ENCODE measurements around the gene SMIM12. TPM values are rescaled to one million over a fixed set of nuclear protein-coding genes. Genes with fewer than 3 reads are reported as not detected.

The SMIM12 gene
- total RNA-seq, 1 donor from 2014 or later = 9.5 TPM

DNA sequence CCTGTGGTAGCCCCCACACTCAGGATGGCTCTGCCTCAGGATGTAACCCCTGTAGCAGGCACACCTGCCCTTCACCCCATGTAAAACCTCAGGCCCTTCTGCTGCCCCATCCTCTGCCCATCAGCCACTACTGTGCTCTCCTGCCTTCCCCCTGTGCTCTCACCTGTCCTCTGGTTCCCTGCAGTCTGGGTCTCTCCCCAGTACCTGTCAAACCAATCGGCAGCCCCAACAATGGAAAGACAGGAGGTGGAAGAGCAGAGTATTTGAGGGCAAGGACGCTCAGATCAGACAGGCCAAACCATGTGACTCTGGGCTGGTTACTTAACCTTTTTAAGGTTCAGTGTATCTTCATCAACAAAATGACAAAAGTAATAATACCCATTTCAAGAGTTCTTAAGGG lies 30.9 kb downstream of the SMIM12 start:
- peaks cover 12% of the 10 kb centered on the region for H3K4me1 Mint-ChIP-seq
- peaks cover 3% of the 10 kb centered on the region for H3K36me3 Mint-ChIP-seq
- H3K27ac Mint-ChIP-seq = no peak overlapping the region
- Histone ChIP-seq H3K4me2 (no peak overlapping the region), H4K20me1 (ENCODE audit: low read depth) (no peaks in the 10 kb centered on the region), H3F3A (ENCODE audit: low read depth) (no peaks in the 10 kb centered on the region), H2AFZ (replicated peaks) (no peak overlapping the region), H3K9ac (no peak overlapping the region), H3K27ac (no peak overlapping the region), H3K27me3 (no peaks in the 10 kb centered on the region), H3K79me2 (ENCODE audit: low read depth) (no peaks in the 10 kb centered on the region), H3K4me3 (no peak overlapping the region), H3K9me3 (ENCODE audit: low read depth) (no peaks in the 10 kb centered on the region), H3K4me1 (no peaks in the 10 kb centered on the region), H3K36me3 (no peaks in the 10 kb centered on the region)
- no peak for DNase-seq (ENCODE audit: low spot score)
- no peaks in the 10 kb centered on the region for H3K27me3 Mint-ChIP-seq (ENCODE audit: insufficient read depth, low read depth)
- peaks cover 2% of the 10 kb centered on the region for H3K9me3 Mint-ChIP-seq
- H3K4me3 Mint-ChIP-seq = no peak overlapping the region
- TF ChIP-seq, protein P1, sequence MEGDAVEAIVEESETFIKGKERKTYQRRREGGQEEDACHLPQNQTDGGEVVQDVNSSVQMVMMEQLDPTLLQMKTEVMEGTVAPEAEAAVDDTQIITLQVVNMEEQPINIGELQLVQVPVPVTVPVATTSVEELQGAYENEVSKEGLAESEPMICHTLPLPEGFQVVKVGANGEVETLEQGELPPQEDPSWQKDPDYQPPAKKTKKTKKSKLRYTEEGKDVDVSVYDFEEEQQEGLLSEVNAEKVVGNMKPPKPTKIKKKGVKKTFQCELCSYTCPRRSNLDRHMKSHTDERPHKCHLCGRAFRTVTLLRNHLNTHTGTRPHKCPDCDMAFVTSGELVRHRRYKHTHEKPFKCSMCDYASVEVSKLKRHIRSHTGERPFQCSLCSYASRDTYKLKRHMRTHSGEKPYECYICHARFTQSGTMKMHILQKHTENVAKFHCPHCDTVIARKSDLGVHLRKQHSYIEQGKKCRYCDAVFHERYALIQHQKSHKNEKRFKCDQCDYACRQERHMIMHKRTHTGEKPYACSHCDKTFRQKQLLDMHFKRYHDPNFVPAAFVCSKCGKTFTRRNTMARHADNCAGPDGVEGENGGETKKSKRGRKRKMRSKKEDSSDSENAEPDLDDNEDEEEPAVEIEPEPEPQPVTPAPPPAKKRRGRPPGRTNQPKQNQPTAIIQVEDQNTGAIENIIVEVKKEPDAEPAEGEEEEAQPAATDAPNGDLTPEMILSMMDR (IDR thresholded peaks at IDR 0.05) = no peak
- TF ChIP-seq EZH2phosphoT487 (IDR thresholded peaks at IDR 0.05) (no peak), EZH2 (IDR thresholded peaks at IDR 0.05) (no peak)

DNA sequence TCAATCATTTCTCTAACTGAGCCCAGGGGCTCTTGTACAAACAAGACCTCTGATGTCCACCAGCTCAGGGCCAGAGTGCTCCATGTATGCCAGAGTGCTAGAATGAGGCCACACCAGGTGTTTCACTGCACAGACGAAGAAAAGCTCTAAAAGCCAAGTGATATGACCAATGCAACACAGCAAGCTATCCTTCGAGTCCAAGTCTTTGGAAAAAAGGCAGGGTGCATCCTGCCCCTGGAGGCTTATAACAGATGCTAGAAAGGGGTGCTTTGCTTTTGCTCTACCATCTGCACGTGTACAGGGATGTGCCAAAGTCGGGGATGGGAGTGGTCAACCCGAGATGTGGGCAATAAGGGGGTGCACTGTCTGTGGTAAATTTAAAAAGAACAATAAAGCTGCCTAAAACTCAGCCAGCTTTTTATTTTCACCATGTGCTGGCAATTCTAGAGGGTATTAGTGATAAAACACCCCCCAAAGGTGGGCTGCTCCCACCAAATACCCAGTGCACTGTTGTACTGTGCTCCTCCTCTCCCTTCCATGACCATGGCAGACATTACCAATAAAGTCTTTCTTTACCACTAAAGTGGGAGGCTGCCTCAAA lies 32.1 kb downstream of the SMIM12 start:
- H3K36me3 Mint-ChIP-seq = peaks cover 3% of the 10 kb centered on the region
- H3F3A ChIP-seq (ENCODE audit: low read depth) = no peaks in the 10 kb centered on the region
- no peaks in the 10 kb centered on the region for H3K4me1 ChIP-seq
- no peak overlapping the region for H3K27ac ChIP-seq
- H3K27ac Mint-ChIP-seq = no peak overlapping the region
- TF ChIP-seq, protein P1 (IDR thresholded peaks at IDR 0.05) = no peak
- no peak for TF ChIP-seq EZH2 (IDR thresholded peaks at IDR 0.05)
- H3K36me3 ChIP-seq = no peaks in the 10 kb centered on the region
- no peaks in the 10 kb centered on the region for H3K9me3 ChIP-seq (ENCODE audit: low read depth)
- H4K20me1 ChIP-seq (ENCODE audit: low read depth) = no peaks in the 10 kb centered on the region
- H3K4me1 Mint-ChIP-seq = peaks cover 12% of the 10 kb centered on the region
- H3K79me2 ChIP-seq (ENCODE audit: low read depth) = no peaks in the 10 kb centered on the region
- H3K9ac ChIP-seq = no peak overlapping the region
- no peak overlapping the region for H3K4me3 ChIP-seq
- DNase-seq (ENCODE audit: low spot score) = no peak
- H3K9me3 Mint-ChIP-seq = peaks cover 2% of the 10 kb centered on the region
- no peak overlapping the region for H2AFZ ChIP-seq (replicated peaks)
- no peak overlapping the region for H3K4me3 Mint-ChIP-seq
- no peak overlapping the region for H3K4me2 ChIP-seq
- H3K27me3 ChIP-seq = no peaks in the 10 kb centered on the region
- H3K27me3 Mint-ChIP-seq (ENCODE audit: insufficient read depth, low read depth) = no peaks in the 10 kb centered on the region

DNA sequence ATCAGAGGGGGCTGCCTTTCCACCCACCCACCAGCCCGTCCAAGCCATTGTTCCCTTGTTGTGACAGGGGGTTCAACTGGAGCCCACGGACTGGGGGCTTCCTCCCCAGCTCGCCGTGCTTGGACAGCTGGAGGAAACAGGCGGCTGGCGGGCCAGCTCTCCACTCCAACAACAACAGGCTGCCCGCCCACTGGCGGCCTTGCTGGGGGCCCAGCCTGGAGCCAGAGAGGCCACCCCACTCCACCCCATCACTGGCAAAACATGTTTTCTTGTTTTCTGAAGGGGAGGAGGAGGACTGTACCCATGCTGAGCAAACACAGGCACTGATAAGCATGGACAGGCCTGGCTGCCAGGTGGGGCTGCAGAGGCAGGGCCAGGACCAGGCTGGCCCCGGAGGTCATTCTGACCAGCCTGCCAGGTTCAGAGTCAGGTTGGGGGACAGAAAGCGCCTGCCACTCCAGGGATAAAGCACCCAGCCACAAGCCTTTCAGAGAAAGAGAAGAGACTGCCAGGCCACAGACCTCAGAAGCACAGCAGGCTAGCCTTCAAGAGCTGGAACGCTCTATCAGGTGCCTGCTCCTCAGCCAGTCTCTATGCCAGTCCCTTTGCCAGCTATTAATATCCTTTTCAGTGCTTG lies 34.0 kb downstream of the SMIM12 start:
- H3K27ac ChIP-seq = no peak overlapping the region
- Mint-ChIP-seq H3K9me3 (peaks cover 2% of the 10 kb centered on the region), H3K27me3 (ENCODE audit: insufficient read depth, low read depth) (no peaks in the 10 kb centered on the region), H3K4me1 (peaks cover 12% of the 10 kb centered on the region), H3K27ac (no peak overlapping the region), H3K4me3 (no peak overlapping the region), H3K36me3 (no peaks in the 10 kb centered on the region)
- H3K9ac ChIP-seq = no peak overlapping the region
- no peak overlapping the region for H3K4me3 ChIP-seq
- H3K36me3 ChIP-seq = no peaks in the 10 kb centered on the region
- TF ChIP-seq, protein P1 (IDR thresholded peaks at IDR 0.05) = no peak
- TF ChIP-seq EZH2 (IDR thresholded peaks at IDR 0.05) = no peak
- no peak for TF ChIP-seq EZH2phosphoT487 (IDR thresholded peaks at IDR 0.05)
- H4K20me1 ChIP-seq (ENCODE audit: low read depth) = no peaks in the 10 kb centered on the region
- no peak overlapping the region for H2AFZ ChIP-seq (replicated peaks)
- H3K4me2 ChIP-seq = no peak overlapping the region
- H3K79me2 ChIP-seq (ENCODE audit: low read depth) = no peaks in the 10 kb centered on the region
- no peaks in the 10 kb centered on the region for H3F3A ChIP-seq (ENCODE audit: low read depth)
- H3K9me3 ChIP-seq (ENCODE audit: low read depth) = no peaks in the 10 kb centered on the region
- no peaks in the 10 kb centered on the region for H3K27me3 ChIP-seq
- H3K4me1 ChIP-seq = no peaks in the 10 kb centered on the region
- no peak for DNase-seq (ENCODE audit: low spot score)

All from neural progenitor cell (in vitro differentiated cells).